Transverse colon (tissue), 4 donors: ENCODE results near the gene KRT34.

Source experiments
- CTCF ChIP-seq, 5 experiments: fragments of 200-600 bp in 3 of 5; fragments of 450-650 bp in 2 of 5; sonication (generic) in 3 of 5; IDR thresholded peaks; 1 replicate in 2 of 5; 2 replicates in 3 of 5; pipeline ENCODE4 v1.5.1; 2016 to 2017; ENCODE audit warnings: antibody characterized with exemption in 5 of 5, inconsistent platforms in 3 of 5, mild to moderate bottlenecking in 2 of 5, moderate library complexity in 1 of 5
- EP300 ChIP-seq: sonication (generic); formaldehyde crosslinking; IDR thresholded peaks from one replicate; pipeline ENCODE4 v1.6.1; 2017; ENCODE audit warnings: antibody characterized with exemption, low read depth
- POLR2A ChIP-seq: fragments of 450-650 bp; IDR thresholded peaks from one replicate; pipeline ENCODE4 v1.6.1; 2016; ENCODE audit warnings: antibody characterized with exemption, mild to moderate bottlenecking, moderate library complexity
- POLR2AphosphoS5 ChIP-seq, 3 donors: sonication (generic); formaldehyde crosslinking; IDR thresholded peaks; one replicate each; pipeline ENCODE4 v1.6.1; 2016; ENCODE audit warnings: antibody characterized with exemption in 3 of 3

- TF ChIP-seq EP300 (no peak), CTCF (IDR thresholded peaks at IDR 0.05) (no peak), POLR2AphosphoS5 (IDR thresholded peaks at IDR 0.05) (no peak), POLR2A (no peak)
Measured at GRCh38 chr17:41406205-41406604, 24.1 kb upstream of the KRT34 start.
